K562 (cell line): Measurements from ENCODE around the gene PFKFB2. TPM values are rescaled to one million over a fixed set of nuclear protein-coding genes. Genes with fewer than 3 reads are reported as not detected.
A peak's percentile ranks its signal among the peaks of the same experiment; 100 is the strongest.

Source experiments
- CREB1 ChIP-seq, 2 experiments: sonication (generic) in 1 of 2; formaldehyde crosslinking in 1 of 2; IDR thresholded peaks; 2 replicates each; pipeline versions ENCODE4 v1.6.1 to v1.8.0; 2012 to 2022; ENCODE audit warnings: inconsistent platforms in 1 of 2, mild to moderate bottlenecking in 1 of 2, missing genetic modification reagents in 1 of 2, moderate library complexity in 1 of 2
- ETV5 ChIP-seq: sonication (generic); formaldehyde crosslinking; IDR thresholded peaks from 2 replicates; pipeline ENCODE4 v1.4.0; 2020; ENCODE audit warnings: low read depth, mild to moderate bottlenecking, missing genetic modification reagents
- LCOR ChIP-seq: sonication (generic); formaldehyde crosslinking; IDR thresholded peaks from 2 replicates; pipeline ENCODE4 v1.8.0; 2022; ENCODE audit warnings: mild to moderate bottlenecking, missing genetic modification reagents
- MEF2D ChIP-seq: conservative IDR thresholded peaks from 2 replicates; pipeline ENCODE4 v1.6.1; 2016; ENCODE audit warnings: low read depth, missing genetic modification characterization, missing compliant biosample characterization
- TEAD4 ChIP-seq, 2 experiments: sonication (generic) in 1 of 2; formaldehyde crosslinking in 1 of 2; IDR thresholded peaks; 2 replicates each; pipeline versions ENCODE4 v1.6.1 to v1.8.0; 2012 to 2022; ENCODE audit warnings: borderline replicate concordance in 1 of 2, inconsistent platforms in 1 of 2, low read length in 1 of 2, mild to moderate bottlenecking in 1 of 2, missing genetic modification reagents in 1 of 2
- ZBTB17 ChIP-seq: fragments of 450-650 bp; formaldehyde crosslinking; IDR thresholded peaks from 2 replicates; pipeline ENCODE4 v1.4.0; 2020; ENCODE audit warnings: mild to moderate bottlenecking
- ZNF24 ChIP-seq: fragments of 450-650 bp; IDR thresholded peaks from 2 replicates; pipeline ENCODE4 v1.6.1; 2016
- ZNF668 ChIP-seq: fragments of 250-450 bp; sonication (Bioruptor Pico); IDR thresholded peaks from 2 replicates; pipeline ENCODE4 v1.8.0; 2022; ENCODE audit warnings: mild to moderate bottlenecking, inconsistent platforms
- polyA plus RNA-seq, 8 experiments: library from polyadenylated mRNA; depleted of rRNA in 4 of 8; stranded (reverse) in 5 of 8; unstranded in 3 of 8; fragments of >200 nt; fragmentation: Nextera tagmentation in 2 of 8; fragmentation: Illumina TruSeq in 1 of 8; extraction: Ambion mirVana in 2 of 8; extraction: Trizol in 1 of 8; gene quantifications; 2 replicates each; pipeline versions ENCODE4 v1.2.1 to v1.2.3, GENCODE V29; 2011 to 2014; ENCODE audit warnings: inconsistent platforms in 1 of 8, missing spikeins in 1 of 8
- total RNA-seq, 7 experiments: library from RNA; depleted of rRNA in 6 of 7; stranded (reverse); fragments of >200 nt in 6 of 7; fragmentation: Illumina TruSeq in 2 of 7; extraction: Trizol in 2 of 7; gene quantifications; 2 replicates each; pipeline versions ENCODE4 v1.2.1 to v1.2.3, GENCODE V29; 2011 to 2021; ENCODE audit warnings: low replicate concordance in 1 of 7
- TF ChIP-seq, protein P1 (sequence below): sonication (generic); formaldehyde crosslinking; IDR thresholded peaks from 2 replicates; pipeline ENCODE4 v1.8.0; 2022; ENCODE audit warnings: mild to moderate bottlenecking, missing genetic modification reagents
- TF ChIP-seq, protein P2 (sequence below): sonication (generic); formaldehyde crosslinking; IDR thresholded peaks from 2 replicates; pipeline ENCODE4 v1.8.0; 2022; ENCODE audit warnings: missing genetic modification reagents, mild to moderate bottlenecking, moderate library complexity, borderline replicate concordance
- TF ChIP-seq, protein P3 (sequence below): fragments of 250-450 bp; sonication (Bioruptor Pico); IDR thresholded peaks from 2 replicates; pipeline ENCODE4 v1.4.0; 2020
- TF ChIP-seq, protein P4 (sequence below): fragments of 450-650 bp; formaldehyde crosslinking; IDR thresholded peaks from 2 replicates; pipeline ENCODE4 v1.4.0; 2020; ENCODE audit warnings: mild to moderate bottlenecking, moderate library complexity

The PFKFB2 gene
- total and polyA plus RNA-seq, 9 of the 15 experiments (the other 6 are each of a cell fraction or from before 2014, with no cell fraction given) = 6.9 to 26.0 (median 16.4) TPM

DNA sequence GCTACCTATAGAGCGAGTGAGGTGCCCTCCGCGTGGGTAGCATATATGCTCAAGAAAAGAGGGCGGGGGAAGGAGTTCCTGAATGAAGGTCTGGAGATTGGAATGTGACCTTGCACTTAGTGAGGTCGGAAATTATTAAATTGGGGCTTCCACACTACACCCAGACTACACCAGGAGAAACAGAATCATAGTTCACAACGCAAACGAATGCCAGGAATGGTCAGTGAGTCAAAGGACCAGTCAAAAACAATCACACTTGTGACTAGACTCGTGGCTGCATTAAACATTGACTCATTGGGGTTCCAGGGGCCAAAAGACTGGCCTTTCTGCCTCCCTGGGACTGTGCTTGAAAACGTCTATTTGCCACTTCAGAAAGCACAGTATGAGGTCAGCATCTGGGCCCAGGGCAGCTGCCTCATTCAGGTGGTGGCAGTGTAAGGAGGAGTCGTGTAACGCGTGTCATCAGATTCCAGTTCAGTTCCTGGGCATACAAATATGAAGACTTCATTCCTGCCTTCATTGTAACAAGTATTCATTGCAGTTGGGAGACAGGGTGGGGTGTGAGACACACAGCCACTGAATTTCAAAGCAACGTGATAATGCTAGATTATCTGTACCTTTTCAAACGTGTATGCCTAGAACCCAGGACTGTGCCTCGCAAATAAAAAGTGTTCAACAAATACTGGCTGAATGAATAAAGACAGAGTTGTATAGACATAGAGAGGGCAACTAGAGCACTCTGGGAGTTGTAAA is 1.7 kb upstream of the PFKFB2 start, which contains the start of gene YOD1 (continued):
- TF ChIP-seq, protein P1, sequence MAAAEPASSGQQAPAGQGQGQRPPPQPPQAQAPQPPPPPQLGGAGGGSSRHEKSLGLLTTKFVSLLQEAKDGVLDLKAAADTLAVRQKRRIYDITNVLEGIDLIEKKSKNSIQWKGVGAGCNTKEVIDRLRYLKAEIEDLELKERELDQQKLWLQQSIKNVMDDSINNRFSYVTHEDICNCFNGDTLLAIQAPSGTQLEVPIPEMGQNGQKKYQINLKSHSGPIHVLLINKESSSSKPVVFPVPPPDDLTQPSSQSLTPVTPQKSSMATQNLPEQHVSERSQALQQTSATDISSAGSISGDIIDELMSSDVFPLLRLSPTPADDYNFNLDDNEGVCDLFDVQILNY (CRISPR knock-in tag) = 0 out of 2 replicates have a peak, but pooled peaks have one; percentile 78
- TF ChIP-seq, protein P2, sequence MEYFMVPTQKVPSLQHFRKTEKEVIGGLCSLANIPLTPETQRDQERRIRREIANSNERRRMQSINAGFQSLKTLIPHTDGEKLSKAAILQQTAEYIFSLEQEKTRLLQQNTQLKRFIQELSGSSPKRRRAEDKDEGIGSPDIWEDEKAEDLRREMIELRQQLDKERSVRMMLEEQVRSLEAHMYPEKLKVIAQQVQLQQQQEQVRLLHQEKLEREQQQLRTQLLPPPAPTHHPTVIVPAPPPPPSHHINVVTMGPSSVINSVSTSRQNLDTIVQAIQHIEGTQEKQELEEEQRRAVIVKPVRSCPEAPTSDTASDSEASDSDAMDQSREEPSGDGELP (CRISPR knock-in tag) = 0 out of 2 replicates have a peak, but pooled peaks have one; percentile 15
- TF ChIP-seq, protein P3, sequence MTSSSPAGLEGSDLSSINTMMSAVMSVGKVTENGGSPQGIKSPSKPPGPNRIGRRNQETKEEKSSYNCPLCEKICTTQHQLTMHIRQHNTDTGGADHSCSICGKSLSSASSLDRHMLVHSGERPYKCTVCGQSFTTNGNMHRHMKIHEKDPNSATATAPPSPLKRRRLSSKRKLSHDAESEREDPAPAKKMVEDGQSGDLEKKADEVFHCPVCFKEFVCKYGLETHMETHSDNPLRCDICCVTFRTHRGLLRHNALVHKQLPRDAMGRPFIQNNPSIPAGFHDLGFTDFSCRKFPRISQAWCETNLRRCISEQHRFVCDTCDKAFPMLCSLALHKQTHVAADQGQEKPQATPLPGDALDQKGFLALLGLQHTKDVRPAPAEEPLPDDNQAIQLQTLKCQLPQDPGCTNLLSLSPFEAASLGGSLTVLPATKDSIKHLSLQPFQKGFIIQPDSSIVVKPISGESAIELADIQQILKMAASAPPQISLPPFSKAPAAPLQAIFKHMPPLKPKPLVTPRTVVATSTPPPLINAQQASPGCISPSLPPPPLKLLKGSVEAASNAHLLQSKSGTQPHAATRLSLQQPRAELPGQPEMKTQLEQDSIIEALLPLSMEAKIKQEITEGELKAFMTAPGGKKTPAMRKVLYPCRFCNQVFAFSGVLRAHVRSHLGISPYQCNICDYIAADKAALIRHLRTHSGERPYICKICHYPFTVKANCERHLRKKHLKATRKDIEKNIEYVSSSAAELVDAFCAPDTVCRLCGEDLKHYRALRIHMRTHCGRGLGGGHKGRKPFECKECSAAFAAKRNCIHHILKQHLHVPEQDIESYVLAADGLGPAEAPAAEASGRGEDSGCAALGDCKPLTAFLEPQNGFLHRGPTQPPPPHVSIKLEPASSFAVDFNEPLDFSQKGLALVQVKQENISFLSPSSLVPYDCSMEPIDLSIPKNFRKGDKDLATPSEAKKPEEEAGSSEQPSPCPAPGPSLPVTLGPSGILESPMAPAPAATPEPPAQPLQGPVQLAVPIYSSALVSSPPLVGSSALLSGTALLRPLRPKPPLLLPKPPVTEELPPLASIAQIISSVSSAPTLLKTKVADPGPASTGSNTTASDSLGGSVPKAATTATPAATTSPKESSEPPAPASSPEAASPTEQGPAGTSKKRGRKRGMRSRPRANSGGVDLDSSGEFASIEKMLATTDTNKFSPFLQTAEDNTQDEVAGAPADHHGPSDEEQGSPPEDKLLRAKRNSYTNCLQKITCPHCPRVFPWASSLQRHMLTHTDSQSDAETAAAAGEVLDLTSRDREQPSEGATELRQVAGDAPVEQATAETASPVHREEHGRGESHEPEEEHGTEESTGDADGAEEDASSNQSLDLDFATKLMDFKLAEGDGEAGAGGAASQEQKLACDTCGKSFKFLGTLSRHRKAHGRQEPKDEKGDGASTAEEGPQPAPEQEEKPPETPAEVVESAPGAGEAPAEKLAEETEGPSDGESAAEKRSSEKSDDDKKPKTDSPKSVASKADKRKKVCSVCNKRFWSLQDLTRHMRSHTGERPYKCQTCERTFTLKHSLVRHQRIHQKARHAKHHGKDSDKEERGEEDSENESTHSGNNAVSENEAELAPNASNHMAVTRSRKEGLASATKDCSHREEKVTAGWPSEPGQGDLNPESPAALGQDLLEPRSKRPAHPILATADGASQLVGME = no peak
- no peak; the same call in 1 of the 2 replicates for TF ChIP-seq CREB1 (IDR thresholded peaks at IDR 0.05)
- TF ChIP-seq CREB1 (CRISPR knock-in tag; IDR thresholded peaks at IDR 0.05) = peak; percentile 65
- no peak for TF ChIP-seq ETV5 (CRISPR knock-in tag)
- no peak for TF ChIP-seq ZNF24
- TF ChIP-seq ZNF668 = no peak
- peak; percentile 15; the same call in 1 of the 2 replicates for TF ChIP-seq LCOR (CRISPR knock-in tag)
- TF ChIP-seq, protein P4, sequence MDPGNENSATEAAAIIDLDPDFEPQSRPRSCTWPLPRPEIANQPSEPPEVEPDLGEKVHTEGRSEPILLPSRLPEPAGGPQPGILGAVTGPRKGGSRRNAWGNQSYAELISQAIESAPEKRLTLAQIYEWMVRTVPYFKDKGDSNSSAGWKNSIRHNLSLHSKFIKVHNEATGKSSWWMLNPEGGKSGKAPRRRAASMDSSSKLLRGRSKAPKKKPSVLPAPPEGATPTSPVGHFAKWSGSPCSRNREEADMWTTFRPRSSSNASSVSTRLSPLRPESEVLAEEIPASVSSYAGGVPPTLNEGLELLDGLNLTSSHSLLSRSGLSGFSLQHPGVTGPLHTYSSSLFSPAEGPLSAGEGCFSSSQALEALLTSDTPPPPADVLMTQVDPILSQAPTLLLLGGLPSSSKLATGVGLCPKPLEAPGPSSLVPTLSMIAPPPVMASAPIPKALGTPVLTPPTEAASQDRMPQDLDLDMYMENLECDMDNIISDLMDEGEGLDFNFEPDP (CRISPR knock-in tag) = no peak
- TF ChIP-seq TEAD4 (IDR thresholded peaks at IDR 0.05; ENCODE audit: low read length) = peak; percentile 40; the same call in 1 of the 2 replicates
- TF ChIP-seq TEAD4 (CRISPR knock-in tag; IDR thresholded peaks at IDR 0.05; ENCODE audit: borderline replicate concordance) = no peak
- peak; percentile 32; the same call in 1 of the 2 replicates for TF ChIP-seq ZBTB17 (CRISPR knock-in tag)
- TF ChIP-seq MEF2D (tag) = no peak
